Measurements from ENCODE around the gene CYP2U1.
"Not testable (repeated sequence)": the region's sequence is repeated elsewhere in the genome, so short reads cannot be mapped to it uniquely, and the experiment has no call there.

Gene CYP2U1

DNA sequence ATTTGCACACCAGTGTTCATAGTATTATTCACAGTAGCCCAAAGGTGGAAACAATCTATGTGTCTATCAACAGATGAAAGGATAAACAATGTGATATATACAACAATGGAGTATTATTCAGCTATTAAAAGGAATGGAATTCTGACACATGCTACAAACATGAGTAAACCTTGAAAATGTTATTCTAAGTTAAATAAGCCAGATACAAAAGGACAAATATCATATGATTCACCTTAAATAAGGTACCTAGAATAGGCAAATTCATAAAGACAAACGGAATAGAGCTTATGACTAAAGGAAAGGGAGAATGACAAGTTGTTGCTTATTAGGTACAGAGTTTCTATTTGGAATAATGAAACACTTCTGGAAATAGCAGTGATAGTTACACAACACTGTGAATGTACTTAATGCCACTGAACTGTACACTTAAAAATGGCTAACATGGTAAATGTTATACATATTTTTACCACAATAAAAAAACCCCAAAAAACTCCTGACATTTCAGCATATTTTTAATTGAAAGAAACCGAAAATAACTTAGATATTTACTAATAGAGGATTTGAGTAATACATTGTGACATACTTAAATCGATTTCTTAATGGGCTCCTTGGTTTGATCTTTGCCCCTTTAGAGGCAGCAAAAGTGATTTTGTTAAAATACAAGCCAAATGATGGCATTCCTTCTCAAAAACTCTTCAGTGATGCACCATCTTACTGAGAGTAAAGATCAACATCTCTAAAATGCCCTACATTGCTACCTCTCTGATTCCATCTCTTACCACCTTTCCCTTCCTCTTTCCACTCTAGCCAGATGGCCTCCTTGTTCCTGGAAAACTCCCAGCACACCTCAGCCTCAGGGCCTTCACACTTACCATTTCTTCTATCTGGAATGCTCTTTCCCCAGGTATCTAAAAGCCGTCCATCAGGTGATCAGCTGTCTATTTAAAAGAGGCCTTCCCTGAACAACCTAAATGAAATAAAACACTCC, 8.6 kb upstream of the CYP2U1 start:
- DNase-seq: no peak

- DNase-seq: not testable (repeated sequence)
Observed at GRCh38 chr4:107925713-107926112, 5.6 kb upstream of the CYP2U1 start.

DNA sequence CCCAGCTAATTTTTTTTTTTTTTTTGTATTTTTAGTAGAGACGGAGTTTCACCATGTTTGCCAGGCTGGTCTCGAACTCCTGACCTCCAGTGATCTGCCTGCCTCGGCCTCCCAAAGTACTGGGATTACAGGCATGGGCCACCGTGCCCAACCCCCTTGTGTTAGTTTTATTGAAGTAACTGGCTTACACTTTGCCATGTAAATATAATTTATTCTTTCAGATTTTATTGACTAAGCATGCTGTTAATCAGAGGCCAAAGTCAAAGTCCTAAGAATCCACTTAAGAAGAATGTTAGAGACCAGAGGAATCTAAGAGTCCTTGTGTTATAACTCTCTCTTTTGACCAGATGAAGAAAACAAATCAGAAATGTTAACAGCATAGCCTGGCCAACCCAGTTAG, 4.5 kb upstream of the CYP2U1 start:
- not testable (repeated sequence) for DNase-seq

GRCh38 chr4:107931775-107932321, 499 bp downstream of the CYP2U1 start:
- DNase-seq: no peak

DNA sequence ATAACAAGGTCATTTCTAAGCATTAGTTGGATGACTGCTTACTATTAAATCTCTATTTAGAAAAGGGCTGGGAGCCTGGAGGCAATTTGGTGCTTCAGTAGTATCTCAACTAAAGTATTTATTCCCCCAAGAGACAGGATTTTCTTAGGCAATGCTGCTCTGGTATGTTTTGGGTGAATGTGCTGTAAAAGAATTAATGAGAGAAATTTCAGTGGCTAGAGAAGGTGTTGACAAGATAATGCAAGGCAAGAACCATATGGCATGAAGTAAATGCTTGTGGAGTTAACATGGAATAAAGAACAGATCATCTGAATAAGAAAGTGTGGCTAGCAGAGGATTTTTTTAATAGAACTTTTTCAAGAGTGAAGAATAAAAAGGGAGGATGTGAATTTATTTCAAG, 3.9 kb downstream of the CYP2U1 start:
- DNase-seq: no peak

DNA sequence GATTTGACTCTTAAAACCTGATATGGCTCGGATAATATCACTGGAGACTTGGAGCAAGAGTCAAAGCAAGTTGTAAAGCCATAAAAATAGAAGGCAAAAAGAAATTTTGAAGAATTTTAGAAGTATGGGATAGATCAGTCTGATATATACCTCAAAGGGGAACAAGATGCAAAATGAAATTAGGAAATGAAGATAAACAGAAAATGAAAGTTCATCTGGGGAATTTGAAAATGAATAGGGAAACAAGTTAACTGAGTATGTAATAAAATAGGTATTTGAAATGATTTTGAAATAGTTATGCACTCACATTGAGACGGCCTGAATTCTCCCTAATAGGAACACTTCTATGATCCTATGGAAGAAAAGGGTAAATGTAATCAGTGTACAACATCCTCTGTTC, 5.7 kb downstream of the CYP2U1 start:
- DNase-seq: no peak

DNA sequence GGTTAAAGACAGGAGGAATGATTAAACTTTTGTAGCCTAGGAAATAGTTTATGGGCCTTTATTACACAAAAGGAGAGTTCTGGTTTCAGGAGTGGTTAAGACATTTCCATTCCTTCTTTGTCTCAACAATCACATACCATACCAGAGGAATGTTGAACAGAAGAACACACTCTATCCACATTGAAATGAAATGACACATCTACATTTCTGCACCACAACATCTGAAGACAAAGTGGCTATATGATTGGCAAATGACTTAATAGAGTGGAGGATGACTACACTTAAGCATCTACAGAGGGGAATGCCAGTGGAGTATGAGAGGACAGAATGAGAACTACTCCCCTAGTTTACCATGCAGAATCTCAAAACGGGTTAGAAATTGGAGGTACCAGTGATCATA, 8.0 kb downstream of the CYP2U1 start:
- DNase-seq: no peak

GRCh38 chr4:107945809-107946208, 14.5 kb downstream of the CYP2U1 start:
- DNase-seq: no peak

DNA sequence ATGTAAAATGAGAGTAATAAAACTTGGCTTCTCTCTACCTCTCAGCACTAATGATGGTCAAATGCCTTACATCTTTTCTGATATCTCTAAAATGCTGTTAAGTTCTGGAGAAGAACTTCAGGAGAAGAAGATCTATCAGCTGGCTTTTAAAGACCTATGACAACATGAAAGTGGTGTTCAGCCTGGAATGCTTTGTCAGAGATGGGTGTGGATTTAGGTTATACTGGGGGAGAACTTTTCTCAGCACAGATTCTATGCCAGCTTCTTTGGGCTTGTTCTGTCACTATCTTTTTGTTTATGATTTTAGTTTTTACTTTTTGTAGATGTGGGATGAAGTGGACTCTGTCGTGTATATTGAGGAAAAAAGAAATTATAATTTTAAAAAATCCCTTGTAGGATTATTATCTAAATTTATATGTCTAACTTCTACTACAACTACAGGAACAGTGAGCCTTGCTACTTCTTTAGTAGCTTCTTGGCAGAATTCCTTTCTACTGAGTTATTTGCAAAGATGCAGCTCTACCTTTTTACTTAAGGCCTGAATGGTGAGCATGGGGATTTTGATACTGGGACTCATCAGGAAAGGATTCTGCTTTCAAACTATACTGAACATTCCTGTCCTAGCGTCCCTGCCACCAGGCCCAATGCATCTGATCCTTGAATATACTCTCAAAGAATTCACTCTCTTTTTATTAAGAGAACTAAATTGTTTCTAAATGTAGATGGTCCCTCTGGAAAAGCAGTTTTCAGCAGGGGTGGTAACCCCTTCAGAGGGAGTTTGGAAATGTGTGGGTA, 19.6 kb downstream of the CYP2U1 start:
- no peak for DNase-seq

DNA sequence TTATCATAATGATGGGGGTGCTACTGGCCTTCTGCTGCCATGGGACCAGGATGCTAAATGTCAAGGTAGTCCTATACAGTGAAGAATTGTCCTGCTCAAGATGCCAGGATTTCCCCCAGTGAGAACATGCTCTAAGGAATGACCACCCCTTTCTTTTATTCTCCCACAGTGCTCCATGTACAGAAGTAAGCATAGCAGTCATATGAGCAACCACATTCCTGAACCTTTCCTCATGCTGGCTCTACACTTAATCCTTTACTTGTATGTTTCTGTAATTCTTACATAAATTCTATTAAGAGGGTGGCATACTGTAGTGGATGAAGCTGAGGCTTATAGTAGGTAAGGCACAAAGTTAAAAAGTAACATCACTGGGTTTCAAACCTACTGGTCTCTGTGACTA, 20.2 kb downstream of the CYP2U1 start:
- DNase-seq: no peak

DNA sequence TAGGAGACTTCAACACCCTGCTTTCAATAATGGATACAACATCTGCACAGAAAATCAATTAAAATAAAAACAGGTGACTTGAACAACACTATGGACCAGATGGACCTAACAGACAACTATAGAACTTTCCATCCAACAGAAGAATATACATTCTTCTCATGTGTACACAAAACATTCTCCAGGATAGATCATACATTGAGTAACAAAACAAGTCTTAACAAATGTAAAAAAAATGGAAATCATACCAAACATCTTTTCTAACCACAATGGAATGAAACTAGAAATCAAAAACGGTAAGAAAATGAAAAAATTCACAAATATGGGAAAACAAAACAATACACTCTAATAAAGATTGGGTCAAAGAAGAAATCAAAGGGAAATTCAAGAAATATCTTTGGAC, 24.7 kb downstream of the CYP2U1 start:
- DNase-seq: no peak

DNA sequence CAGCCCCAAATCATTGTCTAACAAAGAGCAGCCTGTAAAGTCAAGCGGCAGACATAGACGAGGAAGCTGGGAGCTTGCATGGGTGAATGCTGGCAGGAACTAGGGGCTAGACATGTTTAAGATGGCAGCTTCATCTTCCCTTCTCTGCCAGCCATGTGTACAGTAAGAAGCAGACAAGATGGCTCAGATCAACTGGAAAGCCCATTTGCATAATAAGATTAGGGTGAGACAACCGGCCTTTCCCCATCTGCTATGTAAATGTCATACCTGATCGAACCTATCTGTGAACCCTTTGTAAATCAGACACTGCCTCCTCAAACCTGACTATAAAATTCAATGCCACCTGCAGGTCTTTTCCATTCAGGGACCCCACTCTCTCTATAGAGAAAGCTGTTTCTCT, 35.6 kb downstream of the CYP2U1 start:
- no peak for DNase-seq

GRCh38 chr4:107967519-107967918, 36.2 kb downstream of the CYP2U1 start:
- DNase-seq: not testable (repeated sequence)

GRCh38 chr4:107967921-107968320, 36.6 kb downstream of the CYP2U1 start:
- not testable (repeated sequence) for DNase-seq

DNA sequence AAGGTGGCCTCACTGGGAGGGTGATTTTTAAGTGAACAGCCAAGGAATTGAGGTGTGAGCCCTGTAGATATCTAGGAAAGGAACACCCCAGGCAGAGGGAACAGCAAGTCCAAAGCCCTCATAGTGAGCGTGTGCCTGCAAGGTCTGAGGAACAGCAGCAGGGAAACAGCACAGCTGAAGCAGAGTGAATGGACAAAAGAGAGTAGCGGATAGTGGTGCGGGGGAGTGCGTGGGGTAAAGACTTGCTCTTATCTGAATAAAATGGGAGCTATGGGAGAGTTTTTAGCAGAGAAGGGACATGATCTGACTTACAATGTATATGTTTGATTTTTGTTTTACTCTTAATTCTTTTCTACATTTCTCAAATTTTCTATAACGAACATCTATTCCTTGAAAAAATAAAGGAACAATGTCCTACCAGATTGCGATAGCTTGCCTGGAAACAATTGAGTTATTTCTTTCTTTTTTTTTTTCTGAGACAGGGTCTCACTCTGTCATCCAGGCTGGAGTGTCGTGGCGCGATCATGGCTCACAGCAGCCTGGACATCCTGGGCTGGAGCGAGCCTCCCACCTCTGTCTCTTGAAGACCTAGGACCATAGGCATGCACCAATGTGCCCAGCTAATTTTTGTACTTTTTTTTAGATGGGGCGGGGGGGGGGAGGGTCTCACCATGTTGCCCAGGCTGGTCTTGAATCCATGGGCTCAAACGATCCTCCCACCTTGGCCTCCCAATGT, 38.9 kb downstream of the CYP2U1 start:
- no peak for DNase-seq

DNA sequence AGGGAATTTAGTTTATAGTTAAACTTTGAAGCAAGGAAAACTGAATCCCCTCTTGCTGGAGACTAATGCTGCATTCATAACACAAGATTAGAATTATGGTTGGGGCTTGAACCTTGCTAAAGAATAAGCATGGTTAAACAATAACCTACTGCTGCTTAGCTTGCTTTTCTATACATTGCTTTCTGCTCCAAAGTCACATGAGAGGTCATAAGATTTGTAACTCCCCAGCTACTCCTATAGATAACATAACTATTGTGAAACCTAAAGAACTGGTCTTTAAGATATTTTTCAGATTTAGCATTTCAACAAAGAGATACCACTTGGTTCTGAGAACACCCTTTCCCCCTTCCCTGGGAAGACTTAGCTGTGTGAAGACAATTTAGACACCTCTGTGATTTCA, 41.3 kb downstream of the CYP2U1 start:
- DNase-seq: no peak

DNA sequence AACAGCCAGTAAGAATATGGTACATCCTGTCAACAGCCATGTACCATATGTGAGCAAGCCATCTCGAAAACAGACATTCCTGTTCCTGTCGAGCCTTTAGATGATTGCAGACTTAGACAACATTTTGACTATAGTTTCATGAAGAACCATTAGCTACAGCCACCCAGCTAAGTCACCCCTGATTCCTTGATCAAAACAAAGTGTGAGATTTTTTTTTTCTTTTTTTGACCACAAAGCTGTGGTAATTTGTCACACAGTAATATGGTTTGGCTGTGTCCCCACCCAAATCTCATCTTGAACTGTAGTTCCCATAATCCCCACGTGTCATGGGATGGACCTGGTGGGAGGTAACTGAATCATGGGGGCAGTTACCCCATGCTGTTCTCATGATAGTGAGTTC, 43.2 kb downstream of the CYP2U1 start:
- no peak for DNase-seq

DNA sequence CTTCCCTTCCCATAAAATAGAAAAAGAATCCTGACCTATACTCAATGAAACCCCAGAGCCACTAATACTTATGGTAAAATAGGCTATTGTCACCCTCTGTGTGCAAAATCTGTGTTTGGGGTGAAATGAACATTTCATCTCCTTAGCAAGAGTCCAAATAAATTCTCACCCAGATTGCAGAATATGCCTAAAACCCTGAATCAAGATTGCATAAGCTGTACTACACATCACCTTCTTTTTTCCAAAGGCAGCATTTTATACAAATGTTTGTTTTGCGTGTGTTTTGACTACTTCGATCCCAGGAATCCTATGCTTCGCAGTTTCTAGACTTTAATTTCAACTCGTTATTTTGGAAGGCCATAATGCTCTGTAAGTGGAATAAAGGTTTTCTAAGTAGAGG, 46.1 kb downstream of the CYP2U1 start:
- no peak for DNase-seq

DNA sequence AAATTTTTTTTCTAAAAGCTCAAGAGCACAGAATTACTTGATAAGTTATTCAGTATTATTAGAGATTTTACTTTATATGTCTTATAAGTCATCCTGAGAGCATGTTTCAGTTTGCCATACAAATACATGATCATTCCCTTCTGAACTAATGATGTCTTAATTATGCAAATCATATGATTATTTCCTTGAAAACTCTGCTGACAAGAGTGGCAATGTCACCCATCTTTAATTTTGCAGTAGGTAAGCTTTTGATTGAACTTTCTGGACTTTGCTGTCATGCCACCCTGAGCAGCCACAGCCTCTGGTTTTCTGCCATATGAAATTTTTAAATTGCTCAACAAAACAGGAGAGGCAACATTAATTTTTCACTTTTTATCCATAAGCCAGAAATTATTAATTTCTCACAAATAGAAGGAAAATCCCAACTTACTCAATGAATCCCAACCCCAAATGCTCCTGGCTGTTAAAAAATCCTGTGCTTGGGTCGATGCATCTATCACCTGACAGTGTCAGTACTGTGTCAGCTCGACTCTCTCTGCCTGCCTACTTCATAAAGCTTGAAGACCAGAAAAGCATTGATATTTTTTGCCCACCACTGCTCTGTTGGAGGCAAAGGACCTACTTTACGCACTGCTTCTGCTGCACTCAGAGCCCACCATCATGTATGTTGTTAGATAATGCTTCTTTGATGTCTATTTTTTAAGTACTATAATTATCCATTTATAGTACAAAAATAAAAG, 46.8 kb downstream of the CYP2U1 start:
- DNase-seq: no peak

- DNase-seq: no peak
Observed at GRCh38 chr4:107978716-107979451, 47.5 kb downstream of the CYP2U1 start.
